ENCODE measurements around the gene TH. TPM values are rescaled to one million over a fixed set of nuclear protein-coding genes. Genes with fewer than 3 reads are reported as not detected.

TH gene
- polyA plus RNA-seq, 1 of the 3 experiments (the other 2 are of a cell fraction), result not detected

DNA sequence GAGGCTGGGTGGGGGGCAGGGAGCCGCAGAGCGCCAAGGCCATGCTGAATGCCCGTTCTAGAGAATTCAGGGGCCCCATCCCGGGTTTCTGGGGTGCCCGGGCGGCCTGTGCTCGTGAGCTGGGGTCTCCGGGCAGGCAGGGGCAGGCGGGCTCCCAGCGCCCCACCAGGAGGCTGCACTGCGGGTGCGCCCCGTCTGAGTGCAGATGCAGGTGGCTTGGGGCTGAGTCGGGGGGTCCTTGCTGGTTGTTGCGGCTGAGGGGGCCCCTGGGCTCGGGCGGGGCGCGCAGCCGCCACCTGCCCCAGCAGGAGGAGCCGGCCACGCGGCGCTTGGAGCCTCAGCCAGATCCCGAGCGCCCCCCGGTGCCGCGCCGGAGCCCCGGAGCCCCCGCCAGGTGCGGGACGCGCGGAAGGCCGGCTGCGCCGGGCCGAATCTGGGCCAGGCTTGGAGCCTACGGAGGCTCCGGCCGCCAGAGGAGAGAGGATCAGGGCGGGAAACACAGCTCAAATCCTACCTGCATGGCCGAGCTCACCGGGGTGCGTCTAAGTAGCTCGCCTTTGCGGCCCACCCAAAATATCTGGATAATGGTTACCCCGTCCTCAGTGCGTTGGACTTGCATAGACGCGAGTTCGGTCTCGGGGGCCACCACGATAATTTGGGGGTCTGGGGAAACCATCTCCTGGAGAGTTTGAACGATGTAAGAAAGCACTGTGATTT, 31.8 kb downstream of the TH start:
- ChIA-PET CTCF (interaction anchor here (0.9 to 25.3 kb wide), 12 partner anchors 11 to 306 kb away, joined by 3 to 1098 read pairs (median 4); partner anchors contain the start of genes SYT8 and TNNI2), POLR2A (interaction anchor here (0.9 to 1.7 kb wide), 6 partner anchors 12 to 192 kb away, joined by 3 to 5 read pairs (median 4); no protein-coding TSS in a partner anchor)
- Histone ChIP-seq H3F3A (replicated peaks; ENCODE audit: insufficient read depth) (peaks cover 8% of the 10 kb centered on the region), H3K4me1 (ENCODE audit: control insufficient read depth in 1 of 2, insufficient read depth in 2 of 2, low read depth in 1 of 2, low read length in 1 of 2) (peaks cover 0 to 4% of the 10 kb centered on the region in 2 experiments; a peak in 1 of 4 replicates), H4K20me1 (ENCODE audit: insufficient read depth) (no peaks in the 10 kb centered on the region), H3K36me3 (replicated peaks in 1 of 2; ENCODE audit: control insufficient read depth in 1 of 2, insufficient read depth in 2 of 2, low read length in 1 of 2) (no peaks in the 10 kb centered on the region), H3K9ac (no peak overlapping the region), H3K9me2 (no peaks in the 10 kb centered on the region), H3K27me3 (ENCODE audit: insufficient read depth) (peaks cover 51% of the 10 kb centered on the region), H3K4me3 (ENCODE audit: low read depth in 2 of 2, low read length in 1 of 2) (peak overlapping the region in 1 of 2 experiments; percentile 30; a peak in 1 of 4 replicates), H2AFZ (ENCODE audit: low read depth) (no peak overlapping the region), H3K9me3 (no peaks in the 10 kb centered on the region), H3K79me2 (ENCODE audit: insufficient read depth) (no peaks in the 10 kb centered on the region), H3K4me2 (no peak overlapping the region), H3K27ac (ENCODE audit: low read depth in 2 of 2, low read length in 1 of 2) (peak overlapping the region in 1 of 2 experiments; percentile 47; a peak in 1 of 4 replicates)
- WGBS (ENCODE audit: low lambda C conversion rate), result 1% methylated on average over 16 of the region's 57 CpGs
- DNase-seq, result no peak
- TF ChIP-seq, protein P1, sequence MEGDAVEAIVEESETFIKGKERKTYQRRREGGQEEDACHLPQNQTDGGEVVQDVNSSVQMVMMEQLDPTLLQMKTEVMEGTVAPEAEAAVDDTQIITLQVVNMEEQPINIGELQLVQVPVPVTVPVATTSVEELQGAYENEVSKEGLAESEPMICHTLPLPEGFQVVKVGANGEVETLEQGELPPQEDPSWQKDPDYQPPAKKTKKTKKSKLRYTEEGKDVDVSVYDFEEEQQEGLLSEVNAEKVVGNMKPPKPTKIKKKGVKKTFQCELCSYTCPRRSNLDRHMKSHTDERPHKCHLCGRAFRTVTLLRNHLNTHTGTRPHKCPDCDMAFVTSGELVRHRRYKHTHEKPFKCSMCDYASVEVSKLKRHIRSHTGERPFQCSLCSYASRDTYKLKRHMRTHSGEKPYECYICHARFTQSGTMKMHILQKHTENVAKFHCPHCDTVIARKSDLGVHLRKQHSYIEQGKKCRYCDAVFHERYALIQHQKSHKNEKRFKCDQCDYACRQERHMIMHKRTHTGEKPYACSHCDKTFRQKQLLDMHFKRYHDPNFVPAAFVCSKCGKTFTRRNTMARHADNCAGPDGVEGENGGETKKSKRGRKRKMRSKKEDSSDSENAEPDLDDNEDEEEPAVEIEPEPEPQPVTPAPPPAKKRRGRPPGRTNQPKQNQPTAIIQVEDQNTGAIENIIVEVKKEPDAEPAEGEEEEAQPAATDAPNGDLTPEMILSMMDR (IDR thresholded peaks at IDR 0.05), result no peak
- no peak for TF ChIP-seq FOXJ3 (CRISPR knock-in tag; IDR thresholded peaks at IDR 0.05)
- TF ChIP-seq YY1 (IDR thresholded peaks at IDR 0.05; ENCODE audit: low read depth), result no peak
- no peak for TF ChIP-seq FOXM1 (IDR thresholded peaks at IDR 0.05; ENCODE audit: low read depth)
- no peak for TF ChIP-seq TAF1 (IDR thresholded peaks at IDR 0.05; ENCODE audit: borderline replicate concordance, low read depth, low read length)
- no peak for TF ChIP-seq CHD2 (IDR thresholded peaks at IDR 0.05; ENCODE audit: low read length, partially characterized antibody)
- TF ChIP-seq ELF1 (IDR thresholded peaks at IDR 0.05), result no peak
- TF ChIP-seq, protein P2, sequence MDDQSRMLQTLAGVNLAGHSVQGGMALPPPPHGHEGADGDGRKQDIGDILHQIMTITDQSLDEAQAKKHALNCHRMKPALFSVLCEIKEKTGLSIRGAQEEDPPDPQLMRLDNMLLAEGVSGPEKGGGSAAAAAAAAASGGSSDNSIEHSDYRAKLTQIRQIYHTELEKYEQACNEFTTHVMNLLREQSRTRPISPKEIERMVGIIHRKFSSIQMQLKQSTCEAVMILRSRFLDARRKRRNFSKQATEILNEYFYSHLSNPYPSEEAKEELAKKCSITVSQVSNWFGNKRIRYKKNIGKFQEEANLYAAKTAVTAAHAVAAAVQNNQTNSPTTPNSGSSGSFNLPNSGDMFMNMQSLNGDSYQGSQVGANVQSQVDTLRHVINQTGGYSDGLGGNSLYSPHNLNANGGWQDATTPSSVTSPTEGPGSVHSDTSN (IDR thresholded peaks at IDR 0.05), result no peak

DNA sequence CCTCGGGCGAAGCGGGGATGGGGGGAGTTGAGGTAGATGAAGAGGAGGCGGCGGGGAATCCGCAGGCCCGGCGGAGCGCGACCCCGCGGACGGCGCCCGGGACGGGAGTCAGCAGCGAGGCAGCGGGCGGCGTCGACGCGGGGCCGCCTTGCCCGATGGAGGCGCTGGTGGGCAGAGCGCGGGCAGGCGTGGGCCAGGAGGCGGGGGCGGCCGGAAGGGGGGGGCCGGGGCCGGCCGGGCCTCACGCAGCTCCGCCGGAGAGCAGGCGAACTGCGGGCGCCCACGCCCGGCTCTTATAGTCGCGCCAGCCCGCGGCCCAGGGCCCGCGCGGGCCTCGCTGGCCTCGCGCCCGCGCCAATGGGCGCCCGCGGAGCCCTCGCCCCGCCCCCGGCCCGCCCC, 32.5 kb downstream of the TH start, which contains the start of gene IGF2:
IGF2 (minus strand) TSS at position 267 of the 399 bp plus-strand sequence. CDS start 3,866 bp downstream, outside the sequence.
- Histone ChIP-seq H3K9me3 (no peaks in the 10 kb centered on the region), H4K20me1 (ENCODE audit: insufficient read depth) (no peaks in the 10 kb centered on the region), H3F3A (replicated peaks; ENCODE audit: insufficient read depth) (peaks cover 8% of the 10 kb centered on the region), H3K27me3 (ENCODE audit: insufficient read depth) (peaks cover 50% of the 10 kb centered on the region), H3K4me1 (ENCODE audit: control insufficient read depth in 1 of 2, insufficient read depth in 2 of 2, low read depth in 1 of 2, low read length in 1 of 2) (peaks cover 0 to 8% of the 10 kb centered on the region in 2 experiments; a peak in 1 of 4 replicates), H3K9ac (no peak within 1 kb of the TSS), H3K4me2 (no peak within 1 kb of the TSS), H3K79me2 (ENCODE audit: insufficient read depth) (no peaks in the 10 kb centered on the region), H3K27ac (ENCODE audit: low read depth in 2 of 2, low read length in 1 of 2) (peak within 1 kb of the TSS in 1 of 2 experiments; percentile 47; a peak in 1 of 4 replicates), H3K36me3 (replicated peaks in 1 of 2; ENCODE audit: control insufficient read depth in 1 of 2, insufficient read depth in 2 of 2, low read length in 1 of 2) (no peaks in the 10 kb centered on the region), H2AFZ (ENCODE audit: low read depth) (no peak within 1 kb of the TSS), H3K4me3 (ENCODE audit: low read depth in 2 of 2, low read length in 1 of 2) (peak within 1 kb of the TSS in 1 of 2 experiments; percentile 41; a peak in 1 of 4 replicates), H3K9me2 (no peaks in the 10 kb centered on the region)
- ChIA-PET CTCF (interaction anchor here (1.0 to 25.3 kb wide), 6 partner anchors 12 to 305 kb away, joined by 3 to 1098 read pairs (median 51); partner anchors contain the start of genes SYT8 and TNNI2), POLR2A (interaction anchor here (0.8 to 1.5 kb wide), 6 partner anchors 12 to 186 kb away, joined by 3 to 5 read pairs (median 4); no protein-coding TSS in a partner anchor)
- no peak for TF ChIP-seq TAF1 (IDR thresholded peaks at IDR 0.05; ENCODE audit: borderline replicate concordance, low read depth, low read length)
- TF ChIP-seq, protein P3, sequence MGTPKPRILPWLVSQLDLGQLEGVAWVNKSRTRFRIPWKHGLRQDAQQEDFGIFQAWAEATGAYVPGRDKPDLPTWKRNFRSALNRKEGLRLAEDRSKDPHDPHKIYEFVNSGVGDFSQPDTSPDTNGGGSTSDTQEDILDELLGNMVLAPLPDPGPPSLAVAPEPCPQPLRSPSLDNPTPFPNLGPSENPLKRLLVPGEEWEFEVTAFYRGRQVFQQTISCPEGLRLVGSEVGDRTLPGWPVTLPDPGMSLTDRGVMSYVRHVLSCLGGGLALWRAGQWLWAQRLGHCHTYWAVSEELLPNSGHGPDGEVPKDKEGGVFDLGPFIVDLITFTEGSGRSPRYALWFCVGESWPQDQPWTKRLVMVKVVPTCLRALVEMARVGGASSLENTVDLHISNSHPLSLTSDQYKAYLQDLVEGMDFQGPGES (IDR thresholded peaks at IDR 0.05; ENCODE audit: low read depth, low read length), result no peak
- DNase-seq, result peak; percentile 84
- WGBS (ENCODE audit: low lambda C conversion rate), result 1% methylated on average over 15 of the region's 62 CpGs
